Subcutaneous abdominal adipose tissue (tissue), 5 donors: ENCODE measurements around the gene AVEN.

Experiments used
- H3K27ac ChIP-seq: one replicate; pipeline ENCODE4 v1.7.0; 2013; ENCODE audit warnings: low read depth, mild to moderate bottlenecking, inconsistent platforms, low read length, moderate library complexity
- H3K27me3 ChIP-seq, 5 donors: one replicate each; pipeline ENCODE4 v1.7.0; 2013; ENCODE audit warnings: low read length in 5 of 5, inconsistent platforms in 1 of 5; ENCODE audit not compliant: control insufficient read depth in 5 of 5, insufficient read depth in 4 of 5
- H3K36me3 ChIP-seq, 5 donors: one replicate each; pipeline ENCODE4 v1.7.0; 2013; ENCODE audit warnings: low read length in 5 of 5; ENCODE audit not compliant: control insufficient read depth in 5 of 5, insufficient read depth in 5 of 5
- H3K4me1 ChIP-seq, 5 donors: one replicate each; pipeline ENCODE4 v1.7.0; 2013; ENCODE audit warnings: low read length in 5 of 5, mild to moderate bottlenecking in 3 of 5, moderate library complexity in 1 of 5; ENCODE audit not compliant: control insufficient read depth in 5 of 5, insufficient read depth in 5 of 5
- H3K4me3 ChIP-seq, 5 donors: one replicate each; pipeline ENCODE4 v1.7.0; 2013; ENCODE audit warnings: low read length in 5 of 5, low read depth in 1 of 5
- H3K9ac ChIP-seq, 5 donors: one replicate each; pipeline ENCODE4 v1.7.0; 2013; ENCODE audit warnings: low read length in 5 of 5, mild to moderate bottlenecking in 4 of 5, moderate library complexity in 3 of 5
- H3K9me3 ChIP-seq, 5 donors: one replicate each; pipeline ENCODE4 v1.7.0; 2013; ENCODE audit warnings: low read length in 5 of 5; ENCODE audit not compliant: control insufficient read depth in 5 of 5
- donor health status: healthy.
- donor health status: healthy.
- donor health status: healthy.
- donor health status: healthy.
- donor health status: healthy.

Gene AVEN

GRCh38 chr15:33907326-33907725, 131.7 kb downstream of the AVEN start:
- H3K9me3 ChIP-seq: no peaks in the 10 kb centered on the region
- H3K27ac ChIP-seq: no peak overlapping the region
- no peaks in the 10 kb centered on the region for H3K36me3 ChIP-seq
- H3K4me1 ChIP-seq: peaks cover 0 to 6% (median 4%) of the 10 kb centered on the region in 5 donors
- H3K27me3 ChIP-seq: no peaks in the 10 kb centered on the region
- no peak overlapping the region for H3K4me3 ChIP-seq
- no peak overlapping the region for H3K9ac ChIP-seq

DNA sequence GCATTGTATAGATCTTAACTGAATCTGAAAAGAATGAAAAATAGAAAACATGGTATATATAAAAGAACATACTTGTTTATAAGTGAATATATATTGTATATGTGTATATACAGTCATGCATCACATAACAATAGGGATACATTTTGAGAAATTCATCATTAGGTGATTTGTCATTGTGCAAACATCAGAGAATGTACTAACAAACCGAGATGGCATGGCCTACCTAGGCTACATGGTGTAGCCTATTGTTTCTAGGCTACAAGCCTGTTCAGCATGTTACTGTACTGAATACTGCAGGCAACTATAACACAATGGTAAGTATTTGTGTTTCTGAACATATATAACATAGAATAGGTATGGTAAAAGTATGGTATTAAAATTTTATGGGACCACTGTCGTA, 135.3 kb downstream of the AVEN start:
- H3K27ac ChIP-seq: no peak overlapping the region
- no peak overlapping the region for H3K4me3 ChIP-seq
- H3K9ac ChIP-seq: no peak overlapping the region
- no peaks in the 10 kb centered on the region for H3K27me3 ChIP-seq
- H3K36me3 ChIP-seq: no peaks in the 10 kb centered on the region
- no peaks in the 10 kb centered on the region for H3K9me3 ChIP-seq
- peaks cover 0 to 6% (median 4%) of the 10 kb centered on the region in 5 donors for H3K4me1 ChIP-seq

- no peaks in the 10 kb centered on the region for H3K27me3 ChIP-seq
- peaks cover 0 to 5% (median 4%) of the 10 kb centered on the region in 5 donors for H3K4me1 ChIP-seq
- H3K9me3 ChIP-seq: no peaks in the 10 kb centered on the region
- H3K36me3 ChIP-seq: no peaks in the 10 kb centered on the region
- no peak overlapping the region for H3K4me3 ChIP-seq
- H3K9ac ChIP-seq: no peak overlapping the region
- H3K27ac ChIP-seq: no peak overlapping the region
Measured at GRCh38 chr15:33902043-33902442, 137.0 kb downstream of the AVEN start.

DNA sequence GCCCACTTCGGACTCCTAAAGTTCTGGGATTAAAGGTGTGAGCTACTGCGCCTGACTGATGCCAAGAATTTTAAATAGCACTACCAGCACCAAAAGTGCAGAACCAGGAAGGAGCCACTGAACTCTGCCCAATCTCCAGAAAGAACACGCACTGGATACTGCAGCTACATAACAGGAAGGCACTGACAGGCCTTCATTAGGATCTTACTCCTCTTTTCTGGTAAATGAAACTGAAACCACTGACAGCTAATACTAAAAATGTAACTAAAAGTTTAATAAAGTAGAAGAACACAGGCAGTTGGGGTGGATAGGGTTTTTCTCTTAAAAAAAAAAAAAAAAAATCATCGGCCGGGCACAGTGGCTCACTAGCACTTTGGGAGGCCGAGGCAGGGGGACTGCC, 144.8 kb downstream of the AVEN start:
- no peaks in the 10 kb centered on the region for H3K9me3 ChIP-seq
- no peak overlapping the region for H3K9ac ChIP-seq
- H3K27me3 ChIP-seq: no peaks in the 10 kb centered on the region
- H3K36me3 ChIP-seq: no peaks in the 10 kb centered on the region
- peaks cover 0 to 5% (median 2%) of the 10 kb centered on the region in 5 donors for H3K4me1 ChIP-seq
- H3K4me3 ChIP-seq: no peak overlapping the region
- no peak overlapping the region for H3K27ac ChIP-seq

DNA sequence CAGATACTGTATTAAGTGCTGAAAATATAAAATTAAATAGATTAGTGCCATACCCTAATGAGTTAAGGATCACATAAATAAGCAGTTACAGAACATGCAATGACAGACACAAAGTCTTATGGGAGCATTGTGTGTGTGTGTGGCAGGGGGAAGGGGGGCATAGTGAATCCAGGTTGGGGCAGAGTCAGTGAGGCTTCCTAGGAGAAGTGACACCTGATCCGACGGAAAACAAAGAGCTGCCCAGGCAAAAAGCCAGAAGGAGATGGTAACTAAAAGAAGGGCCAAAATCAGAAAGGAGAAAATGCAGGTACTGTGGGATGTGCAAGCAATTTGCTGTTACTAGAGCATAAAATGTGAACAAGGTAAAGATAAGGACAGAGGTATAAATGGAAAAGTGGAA, 150.8 kb downstream of the AVEN start:
- Histone ChIP-seq H3K36me3 (no peaks in the 10 kb centered on the region), H3K9me3 (no peaks in the 10 kb centered on the region), H3K9ac (no peak overlapping the region), H3K4me3 (no peak overlapping the region), H3K4me1 (no peaks in the 10 kb centered on the region), H3K27ac (no peak overlapping the region), H3K27me3 (no peaks in the 10 kb centered on the region)

DNA sequence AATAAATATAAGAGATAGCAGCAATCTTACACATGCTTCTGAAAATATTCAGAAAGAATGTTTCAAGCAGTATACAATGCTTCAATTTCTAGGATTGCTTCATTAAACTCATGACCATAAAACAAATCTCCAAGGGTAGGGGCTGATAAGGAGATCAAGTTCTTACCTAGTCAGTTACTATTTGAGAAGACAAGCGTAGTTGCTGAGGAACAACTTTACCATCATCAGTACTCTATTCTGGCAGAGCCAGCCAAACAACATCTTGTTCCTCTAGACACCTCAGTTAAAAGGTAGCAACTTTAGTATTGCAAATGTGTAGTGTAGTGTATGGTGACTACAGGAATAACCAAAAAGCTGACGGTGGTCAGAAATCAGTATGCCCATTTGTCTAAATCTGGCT, 156.1 kb downstream of the AVEN start:
- Histone ChIP-seq H3K9me3 (no peaks in the 10 kb centered on the region), H3K4me1 (no peaks in the 10 kb centered on the region), H3K36me3 (no peaks in the 10 kb centered on the region), H3K27me3 (no peaks in the 10 kb centered on the region), H3K9ac (no peak overlapping the region), H3K27ac (no peak overlapping the region), H3K4me3 (no peak overlapping the region)

DNA sequence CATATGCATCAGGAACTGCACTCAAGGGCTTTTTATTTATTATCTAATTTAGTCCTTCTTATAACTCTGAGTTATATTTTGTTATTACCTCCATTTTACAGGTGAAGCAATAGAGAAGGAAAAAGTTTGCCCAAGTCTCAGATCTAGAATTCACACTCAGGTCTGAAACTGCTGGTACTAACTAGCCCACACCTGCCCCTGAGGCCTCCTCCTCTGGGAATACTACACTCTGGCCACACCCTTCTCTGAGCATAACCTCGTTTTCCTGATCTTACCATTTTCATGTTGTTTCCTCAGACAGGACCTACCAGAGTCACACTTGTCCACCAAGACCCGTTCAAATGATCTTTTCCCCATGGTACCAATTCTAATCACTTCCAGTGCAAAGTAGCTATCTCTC, 164.8 kb downstream of the AVEN start:
- H3K9ac ChIP-seq: no peak overlapping the region
- no peak overlapping the region for H3K4me3 ChIP-seq
- H3K27ac ChIP-seq: no peak overlapping the region
- peaks cover 0 to 2% (median 0%) of the 10 kb centered on the region in 5 donors for H3K36me3 ChIP-seq
- no peaks in the 10 kb centered on the region for H3K4me1 ChIP-seq
- no peaks in the 10 kb centered on the region for H3K9me3 ChIP-seq
- H3K27me3 ChIP-seq: no peaks in the 10 kb centered on the region

DNA sequence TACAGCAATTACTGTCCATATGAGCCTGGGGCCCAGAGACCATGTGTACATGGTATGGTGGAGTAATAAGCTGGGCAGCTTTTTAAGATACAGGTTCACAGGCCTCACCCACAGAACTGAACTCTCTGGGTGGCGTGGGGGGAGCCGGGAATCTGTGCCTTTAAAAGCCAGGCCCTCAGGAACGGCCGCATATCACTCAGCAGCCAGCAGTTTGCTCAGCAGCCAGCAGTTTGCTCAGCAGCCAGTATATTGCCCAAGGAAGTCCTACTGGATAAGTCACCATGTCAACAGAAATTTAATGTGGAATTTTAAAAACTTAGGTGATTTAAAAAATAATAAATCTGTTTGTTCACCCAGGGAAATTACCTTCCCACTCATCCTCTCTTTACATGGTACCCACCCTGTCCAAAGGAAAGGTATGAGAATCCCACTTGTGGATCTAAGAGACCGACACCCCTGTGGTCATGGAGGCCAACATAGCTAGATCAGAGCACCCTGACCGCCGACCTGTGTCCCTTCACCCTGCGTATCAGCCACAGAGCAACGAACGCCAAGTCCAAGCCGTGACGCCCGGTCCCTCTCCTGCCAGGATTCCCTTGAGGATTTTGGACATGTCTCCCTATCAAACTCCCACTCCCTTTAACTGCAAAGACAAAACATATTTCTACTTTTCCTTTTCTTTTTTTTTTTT, 166.4 kb downstream of the AVEN start:
- Histone ChIP-seq H3K9ac (no peak overlapping the region), H3K36me3 (peaks cover 0 to 5% (median 0%) of the 10 kb centered on the region in 5 donors), H3K4me1 (no peaks in the 10 kb centered on the region), H3K27ac (no peak overlapping the region), H3K4me3 (no peak overlapping the region), H3K9me3 (no peaks in the 10 kb centered on the region), H3K27me3 (no peaks in the 10 kb centered on the region)

GRCh38 chr15:33871980-33872379, 167.0 kb downstream of the AVEN start:
- Histone ChIP-seq H3K27ac (no peak overlapping the region), H3K9ac (no peak overlapping the region), H3K4me3 (no peak overlapping the region), H3K4me1 (no peaks in the 10 kb centered on the region), H3K27me3 (no peaks in the 10 kb centered on the region), H3K9me3 (no peaks in the 10 kb centered on the region), H3K36me3 (peaks cover 0 to 11% (median 5%) of the 10 kb centered on the region in 5 donors)

DNA sequence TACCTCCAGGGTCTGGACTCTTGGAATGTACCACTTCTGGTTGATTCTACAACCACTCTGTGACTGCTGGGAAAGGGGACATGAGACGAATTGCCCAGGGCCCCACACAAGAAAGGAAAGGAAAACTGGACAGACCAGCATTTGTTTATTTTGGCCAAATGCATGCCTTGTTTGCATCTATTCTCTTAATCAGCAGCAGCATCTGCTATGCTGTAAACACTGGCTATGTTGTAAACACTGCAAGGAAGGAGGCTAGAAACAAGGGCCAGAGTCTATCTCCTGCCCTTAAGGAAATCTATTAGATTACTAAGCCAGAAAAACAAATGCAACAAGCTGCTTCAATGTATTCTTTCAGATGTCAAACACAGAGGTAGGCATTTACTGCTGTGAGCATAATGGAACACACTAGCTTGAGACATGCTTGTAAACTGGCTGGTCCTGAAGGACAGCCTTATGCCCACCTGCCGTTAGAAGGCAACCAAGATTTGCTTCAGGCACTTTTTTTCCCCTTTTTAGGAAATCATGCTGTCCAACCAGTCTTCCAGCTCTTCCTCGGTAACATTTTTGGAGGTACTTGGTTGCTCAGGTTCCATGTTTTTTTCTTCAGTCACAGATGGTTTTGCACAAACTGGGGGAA, 172.8 kb downstream of the AVEN start:
- H3K4me1 ChIP-seq: no peaks in the 10 kb centered on the region
- H3K36me3 ChIP-seq: peaks cover 10 to 41% (median 21%) of the 10 kb centered on the region in 5 donors
- H3K4me3 ChIP-seq: no peak overlapping the region
- H3K27me3 ChIP-seq: no peaks in the 10 kb centered on the region
- no peak overlapping the region for H3K9ac ChIP-seq
- no peak overlapping the region for H3K27ac ChIP-seq
- no peaks in the 10 kb centered on the region for H3K9me3 ChIP-seq
